ENCODE data around the gene TNS4.
"Not testable (repeated sequence)": the region's sequence is repeated elsewhere in the genome, so short reads cannot be mapped to it uniquely, and the experiment has no call there.

Gene TNS4, protein sequence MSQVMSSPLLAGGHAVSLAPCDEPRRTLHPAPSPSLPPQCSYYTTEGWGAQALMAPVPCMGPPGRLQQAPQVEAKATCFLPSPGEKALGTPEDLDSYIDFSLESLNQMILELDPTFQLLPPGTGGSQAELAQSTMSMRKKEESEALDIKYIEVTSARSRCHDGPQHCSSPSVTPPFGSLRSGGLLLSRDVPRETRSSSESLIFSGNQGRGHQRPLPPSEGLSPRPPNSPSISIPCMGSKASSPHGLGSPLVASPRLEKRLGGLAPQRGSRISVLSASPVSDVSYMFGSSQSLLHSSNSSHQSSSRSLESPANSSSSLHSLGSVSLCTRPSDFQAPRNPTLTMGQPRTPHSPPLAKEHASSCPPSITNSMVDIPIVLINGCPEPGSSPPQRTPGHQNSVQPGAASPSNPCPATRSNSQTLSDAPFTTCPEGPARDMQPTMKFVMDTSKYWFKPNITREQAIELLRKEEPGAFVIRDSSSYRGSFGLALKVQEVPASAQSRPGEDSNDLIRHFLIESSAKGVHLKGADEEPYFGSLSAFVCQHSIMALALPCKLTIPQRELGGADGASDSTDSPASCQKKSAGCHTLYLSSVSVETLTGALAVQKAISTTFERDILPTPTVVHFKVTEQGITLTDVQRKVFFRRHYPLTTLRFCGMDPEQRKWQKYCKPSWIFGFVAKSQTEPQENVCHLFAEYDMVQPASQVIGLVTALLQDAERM
- total RNA-seq: 1.4 to 3.0 (median 1.5) reads per million in 3 donors

GRCh38 chr17:40501499-40501911, at the start of gene TNS4:
Gene TNS4 (minus strand): TSS chr17:40501623. CDS start chr17:40496425, 5,198 bp downstream.
- no peaks in the 10 kb centered on the region for H3K36me3 ChIP-seq (ENCODE audit: control insufficient read depth, insufficient read depth, low read length)
- no peak within 1 kb of the TSS for H3K27ac ChIP-seq (ENCODE audit: insufficient read depth, low read length, poor library complexity, severe bottlenecking)
- H3K4me3 ChIP-seq (ENCODE audit: insufficient read depth, low read depth, low read length, poor library complexity, severe bottlenecking): no peak within 1 kb of the TSS
- DNase-seq: no peak
- no peaks in the 10 kb centered on the region for H3K27me3 ChIP-seq (replicated peaks; ENCODE audit: control insufficient read depth, insufficient read depth, low read length, poor library complexity, severe bottlenecking)
- no peaks in the 10 kb centered on the region for H3K4me1 ChIP-seq (ENCODE audit: control insufficient read depth, insufficient read depth, low read length, poor library complexity, severe bottlenecking)
- H3K9me3 ChIP-seq (ENCODE audit: control insufficient read depth, low read length): no peaks in the 10 kb centered on the region

DNA sequence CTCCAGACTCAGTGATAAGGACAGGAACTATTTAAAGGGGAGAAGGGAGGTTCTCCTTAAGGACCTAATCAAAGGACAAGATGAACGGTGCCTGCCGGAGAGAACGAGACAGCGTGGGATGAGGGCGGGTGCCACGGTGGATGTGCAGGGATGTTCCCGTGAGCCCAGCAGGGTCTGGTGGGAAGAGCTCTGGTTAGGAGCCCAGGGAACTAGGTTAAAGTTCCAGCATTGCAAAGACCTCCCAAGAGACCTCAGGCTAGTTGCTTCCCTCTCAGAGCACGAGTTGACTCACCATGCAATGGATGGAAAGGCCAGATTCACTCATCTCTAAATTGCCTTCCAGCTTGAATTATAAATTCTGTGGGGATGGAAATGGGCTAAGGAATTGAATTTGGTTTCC, 49.2 kb upstream of the TNS4 start:
- Histone ChIP-seq H3K36me3 (ENCODE audit: control insufficient read depth, insufficient read depth, low read length) (peaks cover 23% of the 10 kb centered on the region), H3K4me3 (ENCODE audit: insufficient read depth, low read depth, low read length, poor library complexity, severe bottlenecking) (no peak overlapping the region), H3K4me1 (ENCODE audit: control insufficient read depth, insufficient read depth, low read length, poor library complexity, severe bottlenecking) (peaks cover 40% of the 10 kb centered on the region), H3K27ac (ENCODE audit: insufficient read depth, low read length, poor library complexity, severe bottlenecking) (no peak overlapping the region), H3K9me3 (ENCODE audit: control insufficient read depth, low read length) (no peaks in the 10 kb centered on the region), H3K27me3 (replicated peaks; ENCODE audit: control insufficient read depth, insufficient read depth, low read length, poor library complexity, severe bottlenecking) (no peaks in the 10 kb centered on the region)
- no peak for DNase-seq

GRCh38 chr17:40548982-40549685, 47.7 kb upstream of the TNS4 start:
- Histone ChIP-seq H3K27ac (ENCODE audit: insufficient read depth, low read length, poor library complexity, severe bottlenecking) (no peak overlapping the region), H3K4me1 (ENCODE audit: control insufficient read depth, insufficient read depth, low read length, poor library complexity, severe bottlenecking) (peaks cover 30% of the 10 kb centered on the region)
- DNase-seq: no peak

GRCh38 chr17:40548491-40548981, 47.1 kb upstream of the TNS4 start:
- peaks cover 4% of the 10 kb centered on the region for H3K36me3 ChIP-seq (ENCODE audit: control insufficient read depth, insufficient read depth, low read length)
- no peaks in the 10 kb centered on the region for H3K27me3 ChIP-seq (replicated peaks; ENCODE audit: control insufficient read depth, insufficient read depth, low read length, poor library complexity, severe bottlenecking)
- peak overlapping the region; percentile 46 for H3K27ac ChIP-seq (ENCODE audit: insufficient read depth, low read length, poor library complexity, severe bottlenecking)
- H3K4me1 ChIP-seq (ENCODE audit: control insufficient read depth, insufficient read depth, low read length, poor library complexity, severe bottlenecking): peaks cover 31% of the 10 kb centered on the region
- no peak for DNase-seq
- H3K9me3 ChIP-seq (ENCODE audit: control insufficient read depth, low read length): no peaks in the 10 kb centered on the region
- no peak overlapping the region for H3K4me3 ChIP-seq (ENCODE audit: insufficient read depth, low read depth, low read length, poor library complexity, severe bottlenecking)

More at GRCh38 chr17:40548982-40549685, 47.7 kb upstream of the TNS4 start:
- peaks cover 9% of the 10 kb centered on the region for H3K36me3 ChIP-seq (ENCODE audit: control insufficient read depth, insufficient read depth, low read length)
- no peaks in the 10 kb centered on the region for H3K27me3 ChIP-seq (replicated peaks; ENCODE audit: control insufficient read depth, insufficient read depth, low read length, poor library complexity, severe bottlenecking)
- no peaks in the 10 kb centered on the region for H3K9me3 ChIP-seq (ENCODE audit: control insufficient read depth, low read length)
- no peak overlapping the region for H3K4me3 ChIP-seq (ENCODE audit: insufficient read depth, low read depth, low read length, poor library complexity, severe bottlenecking)

GRCh38 chr17:40547785-40548478, 46.5 kb upstream of the TNS4 start:
- Histone ChIP-seq H3K4me3 (ENCODE audit: insufficient read depth, low read depth, low read length, poor library complexity, severe bottlenecking) (no peak overlapping the region), H3K4me1 (ENCODE audit: control insufficient read depth, insufficient read depth, low read length, poor library complexity, severe bottlenecking) (peaks cover 37% of the 10 kb centered on the region), H3K36me3 (ENCODE audit: control insufficient read depth, insufficient read depth, low read length) (peaks cover 3% of the 10 kb centered on the region), H3K27ac (ENCODE audit: insufficient read depth, low read length, poor library complexity, severe bottlenecking) (peak overlapping the region; percentile 46), H3K27me3 (replicated peaks; ENCODE audit: control insufficient read depth, insufficient read depth, low read length, poor library complexity, severe bottlenecking) (no peaks in the 10 kb centered on the region), H3K9me3 (ENCODE audit: control insufficient read depth, low read length) (no peaks in the 10 kb centered on the region)
- DNase-seq: no peak

DNA sequence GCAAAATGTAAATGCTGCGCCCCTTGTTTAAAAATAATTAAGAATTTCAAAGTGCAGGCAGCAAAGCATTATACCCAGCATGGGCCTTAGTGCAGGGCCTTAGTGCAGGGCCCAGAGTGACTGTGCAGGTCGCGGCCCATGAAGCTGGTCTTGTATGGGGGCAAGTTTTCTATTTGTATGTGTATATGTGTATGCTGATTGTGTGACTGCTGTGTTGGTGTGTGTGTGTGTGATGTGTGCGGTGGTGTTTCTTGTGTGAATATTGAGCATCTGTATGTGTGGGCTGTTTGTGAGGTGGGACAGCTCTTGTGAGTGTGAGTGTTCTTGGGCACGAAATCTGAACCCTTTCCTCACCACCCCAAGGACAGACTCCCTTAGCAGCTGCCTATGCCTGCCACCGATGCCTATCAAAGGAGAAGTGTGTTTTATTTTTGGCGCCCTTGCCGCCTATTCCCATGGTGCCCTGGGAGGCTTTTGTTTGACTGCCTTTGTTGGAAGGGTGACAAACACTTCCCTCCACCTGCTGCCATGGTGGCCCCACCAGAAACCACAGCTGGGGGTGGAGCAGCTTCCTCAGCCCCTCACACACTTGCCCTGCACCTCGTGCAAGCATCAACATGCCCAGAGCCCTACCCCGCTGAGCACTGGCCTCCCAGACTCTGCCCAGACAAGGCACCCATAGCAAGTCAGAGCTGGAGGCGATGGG, 45.8 kb upstream of the TNS4 start:
- Histone ChIP-seq H3K9me3 (ENCODE audit: control insufficient read depth, low read length) (no peaks in the 10 kb centered on the region), H3K27ac (ENCODE audit: insufficient read depth, low read length, poor library complexity, severe bottlenecking) (peak overlapping the region; percentile 46), H3K4me1 (ENCODE audit: control insufficient read depth, insufficient read depth, low read length, poor library complexity, severe bottlenecking) (peaks cover 44% of the 10 kb centered on the region), H3K27me3 (replicated peaks; ENCODE audit: control insufficient read depth, insufficient read depth, low read length, poor library complexity, severe bottlenecking) (no peaks in the 10 kb centered on the region), H3K36me3 (ENCODE audit: control insufficient read depth, insufficient read depth, low read length) (no peaks in the 10 kb centered on the region), H3K4me3 (ENCODE audit: insufficient read depth, low read depth, low read length, poor library complexity, severe bottlenecking) (no peak overlapping the region)
- DNase-seq: peak in 1 of 3 donors; percentile 46

- H3K4me1 ChIP-seq (ENCODE audit: control insufficient read depth, insufficient read depth, low read length, poor library complexity, severe bottlenecking): peaks cover 52% of the 10 kb centered on the region
- DNase-seq; H3K4me3 ChIP-seq (ENCODE audit: insufficient read depth, low read depth, low read length, poor library complexity, severe bottlenecking); H3K36me3 ChIP-seq (ENCODE audit: control insufficient read depth, insufficient read depth, low read length); H3K27me3 ChIP-seq (replicated peaks; ENCODE audit: control insufficient read depth, insufficient read depth, low read length, poor library complexity, severe bottlenecking); H3K9me3 ChIP-seq (ENCODE audit: control insufficient read depth, low read length); H3K27ac ChIP-seq (ENCODE audit: insufficient read depth, low read length, poor library complexity, severe bottlenecking): not testable (repeated sequence)
These were observed 45.1 kb upstream of the TNS4 start for GRCh38 chr17:40546497-40546896.

GRCh38 chr17:40545660-40546059, 44.2 kb upstream of the TNS4 start:
- Histone ChIP-seq H3K27ac (ENCODE audit: insufficient read depth, low read length, poor library complexity, severe bottlenecking) (peak overlapping the region; percentile 16), H3K36me3 (ENCODE audit: control insufficient read depth, insufficient read depth, low read length) (no peaks in the 10 kb centered on the region), H3K4me1 (ENCODE audit: control insufficient read depth, insufficient read depth, low read length, poor library complexity, severe bottlenecking) (peaks cover 60% of the 10 kb centered on the region), H3K9me3 (ENCODE audit: control insufficient read depth, low read length) (no peaks in the 10 kb centered on the region), H3K27me3 (replicated peaks; ENCODE audit: control insufficient read depth, insufficient read depth, low read length, poor library complexity, severe bottlenecking) (no peaks in the 10 kb centered on the region), H3K4me3 (ENCODE audit: insufficient read depth, low read depth, low read length, poor library complexity, severe bottlenecking) (no peak overlapping the region)
- no peak for DNase-seq

Measured in effector memory CD4-positive, alpha-beta T cell (primary cell).